IMR-90 (cell line): ENCODE measurements around the gene MPP7. TPM values are rescaled to one million over a fixed set of nuclear protein-coding genes. Genes with fewer than 3 reads are reported as not detected.

Source experiments
- ATAC-seq: fragments of 200-7000 bp; cut with Tn5 transposase; 2 replicates; pipeline ENCODE4 v1.9.1; 2020; ENCODE audit warnings: low read depth, mild to moderate bottlenecking, moderate library complexity
- BruUV-seq: library from RNA; stranded (reverse); fragments of 400-500 nt; replicated peaks from 2 replicates; lab custom pipeline; 2021; lab: Mats Ljungman, UMichigan
- CTCF ChIA-PET: fragments of 300-600 bp; formaldehyde crosslinking; extraction: SDS; loops from one replicate; lab custom pipeline; 2021; ENCODE audit warnings: antibody characterized with exemption; lab: Yijun Ruan, JAX
- POLR2A ChIA-PET: fragments of 300-600 bp; sonication (Branson Sonifier 250); formaldehyde crosslinking; loops from one replicate; lab custom pipeline; 2022; ENCODE audit warnings: antibody characterized with exemption; ENCODE audit not compliant: unreplicated experiment; lab: Charles Lee
- DNase-seq: peaks from one replicate; pipeline ENCODE4 v3.0.0; 2013
- H2AFZ ChIP-seq: replicated peaks from 2 replicates; pipeline ENCODE3; 2013; ENCODE audit warnings: low read length, mild to moderate bottlenecking; ENCODE audit not compliant: poor library complexity
- H2AK5ac ChIP-seq: 2 replicates; pipeline ENCODE4 v1.6.1; 2013; ENCODE audit warnings: low read depth, low read length, inconsistent platforms
- H2AK9ac ChIP-seq: replicated peaks from 2 replicates; pipeline ENCODE3; 2013; ENCODE audit warnings: mild to moderate bottlenecking, low read depth, low read length, moderate library complexity; ENCODE audit not compliant: poor library complexity
- H2BK120ac ChIP-seq: 2 replicates; pipeline ENCODE4 v1.6.1; 2013; ENCODE audit warnings: low read depth, low read length, inconsistent platforms
- H2BK15ac ChIP-seq: 3 replicates; pipeline ENCODE4 v1.6.1; 2013; ENCODE audit warnings: low read depth, low read length, inconsistent platforms
- H2BK20ac ChIP-seq: 2 replicates; pipeline ENCODE4 v1.6.1; 2013; ENCODE audit warnings: low read depth, mild to moderate bottlenecking, inconsistent platforms, low read length, moderate library complexity
- H2BK5ac ChIP-seq: 2 replicates; pipeline ENCODE4 v1.6.1; 2013; ENCODE audit warnings: mild to moderate bottlenecking, low read depth, low read length, inconsistent platforms; ENCODE audit not compliant: poor library complexity, severe bottlenecking
- H3K14ac ChIP-seq: replicated peaks from 2 replicates; pipeline ENCODE4 v1.6.1; 2013; ENCODE audit warnings: low read depth, low read length, inconsistent platforms
- H3K18ac ChIP-seq: 2 replicates; pipeline ENCODE4 v1.6.1; 2013; ENCODE audit warnings: low read depth, low read length, control low read depth
- H3K23ac ChIP-seq: 2 replicates; pipeline ENCODE4 v1.6.1; 2013; ENCODE audit warnings: low read depth, low read length, inconsistent platforms
- H3K27ac ChIP-seq: 2 replicates; pipeline ENCODE4 v1.5.1; 2013; ENCODE audit warnings: mild to moderate bottlenecking, control low read depth, low read length; ENCODE audit not compliant: insufficient read depth
- H3K27me3 ChIP-seq: 2 replicates; pipeline ENCODE4 v1.6.1; 2013; ENCODE audit warnings: low read length; ENCODE audit not compliant: control insufficient read depth, insufficient read depth
- H3K36me3 ChIP-seq: 2 replicates; pipeline ENCODE4 v1.6.1; 2013; ENCODE audit warnings: low read length, mixed read lengths; ENCODE audit not compliant: control insufficient read depth, insufficient read depth
- H3K4ac ChIP-seq: 2 replicates; pipeline ENCODE4 v1.6.1; 2013; ENCODE audit warnings: low read depth, low read length, inconsistent platforms
- H3K4me1 ChIP-seq: 2 replicates; pipeline ENCODE4 v1.6.1; 2013; ENCODE audit warnings: low read length, mixed read lengths; ENCODE audit not compliant: control insufficient read depth, insufficient read depth
- H3K4me2 ChIP-seq: 2 replicates; pipeline ENCODE4 v1.6.1; 2013; ENCODE audit warnings: low read depth, mild to moderate bottlenecking, control low read depth, low read length, moderate library complexity
- H3K4me3 ChIP-seq: 2 replicates; pipeline ENCODE4 v1.5.1; 2013; ENCODE audit warnings: low read depth, mild to moderate bottlenecking, control low read depth, low read length, moderate library complexity; ENCODE audit not compliant: insufficient read depth
- H3K56ac ChIP-seq: 2 replicates; pipeline ENCODE4 v1.6.1; 2013; ENCODE audit warnings: low read length, inconsistent platforms; ENCODE audit not compliant: insufficient read depth; ENCODE audit errors: extremely low read depth
- H3K79me1 ChIP-seq, 2 experiments: 2 replicates each; pipeline ENCODE4 v1.6.1; 2013; ENCODE audit warnings: low read length in 2 of 2, inconsistent platforms in 1 of 2, low read depth in 1 of 2
- H3K9ac ChIP-seq: 2 replicates; pipeline ENCODE4 v1.6.1; 2013; ENCODE audit warnings: low read depth, low read length, control low read depth
- H3K9me1 ChIP-seq: 2 replicates; pipeline ENCODE4 v1.6.1; 2013; ENCODE audit warnings: low read length, inconsistent platforms; ENCODE audit not compliant: insufficient read depth
- H3K9me3 ChIP-seq: 2 replicates; pipeline ENCODE4 v1.6.1; 2013; ENCODE audit warnings: low read length; ENCODE audit not compliant: control insufficient read depth, insufficient read depth
- H4K20me1 ChIP-seq: 2 replicates; pipeline ENCODE4 v1.6.1; 2013; ENCODE audit warnings: low read length, inconsistent platforms; ENCODE audit not compliant: insufficient read depth
- H4K5ac ChIP-seq: 2 replicates; pipeline ENCODE4 v1.6.1; 2013; ENCODE audit warnings: mild to moderate bottlenecking, low read depth, low read length, control low read depth
- H4K8ac ChIP-seq, 2 experiments: 2 replicates each; pipeline ENCODE4 v1.6.1; 2013; ENCODE audit warnings: low read depth in 2 of 2, low read length in 2 of 2, control low read depth in 1 of 2, inconsistent platforms in 1 of 2
- H4K91ac ChIP-seq: 2 replicates; pipeline ENCODE4 v1.6.1; 2013; ENCODE audit warnings: low read depth, low read length, inconsistent platforms; ENCODE audit not compliant: insufficient read depth
- BHLHE40 ChIP-seq: fragments of 150-350 bp; IDR thresholded peaks from 2 replicates; pipeline ENCODE4 v1.6.1; 2016; ENCODE audit warnings: mild to moderate bottlenecking, low read depth, low read length
- CEBPB ChIP-seq: IDR thresholded peaks from 2 replicates; pipeline ENCODE4 v1.6.1; 2012; ENCODE audit warnings: low read depth, low read length, improper control_type of control experiment
- CHD1 ChIP-seq: IDR thresholded peaks from 2 replicates; pipeline ENCODE4 v1.6.1; 2012; ENCODE audit warnings: low read depth, low read length, improper control_type of control experiment
- RAD21 ChIP-seq: IDR thresholded peaks from 2 replicates; pipeline ENCODE4 v1.6.1; 2012; ENCODE audit warnings: low read length, improper control_type of control experiment
- RFX5 ChIP-seq: IDR thresholded peaks from 2 replicates; pipeline ENCODE4 v1.8.0; 2012; ENCODE audit warnings: low read depth, mild to moderate bottlenecking, low read length, moderate library complexity
- WGBS, 2 experiments: methylation state at CpG; one replicate each; pipeline versions ENCODE4 v1.1.5 to v1.1.7; 2013; ENCODE audit warnings: missing lambda C conversion rate in 2 of 2; ENCODE audit not compliant: insufficient read length in 1 of 2; ENCODE audit errors: extremely low coverage in 2 of 2; 5-methylcytosine and 5-hydroxymethylcytosine counted together
- dilution Hi-C: fragments of 300-500 bp; cut with HindIII; formaldehyde crosslinking; loops from one replicate; pipeline ENCODE4 v1.14.3; 2018; ENCODE audit warnings: low sequenced_read_pairs; ENCODE audit not compliant: unreplicated experiment
- in situ Hi-C: fragments of 300-500 bp; cut with MboI; formaldehyde crosslinking; loops from 3 replicates; pipeline ENCODE4 v1.14.3; 2019; ENCODE audit warnings: low sequenced_read_pairs, inconsistent platforms, mixed read lengths
- intact Hi-C: fragments of 100-400 bp; cut with micrococcal nuclease; formaldehyde crosslinking; loops from 2 replicates; pipeline ENCODE4 v1.10.0; 2022
- polyA plus RNA-seq, 3 experiments: library from polyadenylated mRNA; depleted of rRNA; stranded (reverse); fragments of >200 nt; gene quantifications; 2 replicates each; pipeline ENCODE4 v1.2.3, GENCODE V29; 2012; ENCODE audit warnings: low replicate concordance in 1 of 3
- total RNA-seq: library from RNA; depleted of rRNA; stranded (reverse); fragments of >200 nt; gene quantifications from 2 replicates; pipeline ENCODE4 v1.2.3, GENCODE V29; 2012

Gene MPP7
- total and polyA plus RNA-seq, 2 of the 4 experiments (the other 2 are of a cell fraction): 0.39 to 1.4 TPM

GRCh38 chr10:28285816-28286215 is 17.0 kb downstream of the MPP7 start:
- POLR2A ChIA-PET: no interaction called here
- H3K27ac ChIP-seq: no peak overlapping the region
- H2BK5ac ChIP-seq: no peak overlapping the region
- H3K23ac ChIP-seq: no peak overlapping the region
- no peak overlapping the region for H2AK5ac ChIP-seq
- no peak overlapping the region for H3K9ac ChIP-seq
- H4K20me1 ChIP-seq: no peaks in the 10 kb centered on the region
- 81% methylated on average over 4 of the region's 6 CpGs; no CpG with 5 or more reads in 1 of the 2 experiments for WGBS, 2 experiments
- H2AK9ac ChIP-seq: no peak overlapping the region
- H3K18ac ChIP-seq: no peak overlapping the region
- no TSS peak for BruUV-seq
- no peak overlapping the region for H3K56ac ChIP-seq
- no peak overlapping the region for H2BK15ac ChIP-seq
- CTCF ChIA-PET: no interaction called here
- TF ChIP-seq RFX5 (no peak), RAD21 (no peak), CHD1 (no peak), BHLHE40 (no peak), CEBPB (no peak)
- no peak overlapping the region for H3K4me3 ChIP-seq
- no peak overlapping the region for H2BK20ac ChIP-seq
- ATAC-seq (no peak), DNase-seq (no peak)
- in situ Hi-C loops (no loop called here), intact Hi-C loops (no loop called here), dilution Hi-C loops (no loop called here)
- H4K91ac ChIP-seq: no peak overlapping the region
- no peak overlapping the region for H2BK120ac ChIP-seq
- no peak overlapping the region for H3K4ac ChIP-seq
- no peak overlapping the region for H3K4me2 ChIP-seq
- no peaks in the 10 kb centered on the region for H3K27me3 ChIP-seq
- no peaks in the 10 kb centered on the region for H3K9me3 ChIP-seq
- no peaks in the 10 kb centered on the region; the same call in 1 of the 2 replicates for H3K4me1 ChIP-seq
- H2AFZ ChIP-seq: no peak overlapping the region
- no peaks in the 10 kb centered on the region for H3K9me1 ChIP-seq
- no peaks in the 10 kb centered on the region for H3K36me3 ChIP-seq
- H3K14ac ChIP-seq: no peak overlapping the region
- H4K8ac ChIP-seq: no peak overlapping the region
- H4K5ac ChIP-seq: no peak overlapping the region
- no peaks in the 10 kb centered on the region for H3K79me1 ChIP-seq
